BJ (cell line): Measurements from ENCODE around the gene DPYSL3. TPM values are rescaled to one million over a fixed set of nuclear protein-coding genes. Genes with fewer than 3 reads are reported as not detected.

Experiments used
- CTCF ChIA-PET: fragments of 350-600 bp; formaldehyde crosslinking; extraction: SDS; loops from one replicate; lab custom pipeline; 2021; ENCODE audit warnings: antibody characterized with exemption, inconsistent platforms; lab: Yijun Ruan, JAX
- POLR2A ChIA-PET: fragments of 300-600 bp; sonication (Branson Sonifier 250); formaldehyde crosslinking; extraction: SDS; loops from one replicate; lab custom pipeline; 2021; ENCODE audit warnings: antibody characterized with exemption; lab: Charles Lee
- DNase-seq: peaks from one replicate; pipeline ENCODE4 v3.0.0-alpha.2; 2011; ENCODE audit warnings: low read depth
- H3K27me3 ChIP-seq: 2 replicates; pipeline ENCODE4 v1.6.0; 2011; ENCODE audit warnings: low read length; ENCODE audit not compliant: control insufficient read depth, insufficient read depth
- H3K36me3 ChIP-seq: 2 replicates; pipeline ENCODE4 v1.5.1; 2011; ENCODE audit warnings: low read length; ENCODE audit not compliant: control insufficient read depth, insufficient read depth
- H3K4me3 ChIP-seq: 2 replicates; pipeline ENCODE4 v1.5.1; 2011; ENCODE audit warnings: low read depth, mild to moderate bottlenecking, control low read depth, low read length
- CTCF ChIP-seq: IDR thresholded peaks from 2 replicates; pipeline ENCODE4 v1.5.1; 2011; ENCODE audit warnings: low read depth, mild to moderate bottlenecking, control low read depth, inconsistent platforms, low read length, moderate library complexity; ENCODE audit not compliant: insufficient read depth
- polyA plus RNA-seq: library from polyadenylated mRNA; depleted of rRNA; stranded (reverse); fragments of >200 nt; gene quantifications from 2 replicates; pipeline ENCODE4 v1.2.3, GENCODE V29; 2011

The DPYSL3 gene
- polyA plus RNA-seq, 1 experiment, result 49.6 TPM

- H3K36me3 ChIP-seq, result no peaks in the 10 kb centered on the region
- no peak for TF ChIP-seq CTCF
- H3K4me3 ChIP-seq, result no peak overlapping the region
- DNase-seq, result no peak
- POLR2A ChIA-PET, result interaction anchor here (0.8 kb wide), 1 partner anchor 25 kb away, joined by 3 read pairs; no protein-coding TSS in a partner anchor
- H3K27me3 ChIP-seq, result no peaks in the 10 kb centered on the region
- CTCF ChIA-PET, result interaction anchor here (1.2 to 5.0 kb wide), 7 partner anchors 13 to 91 kb away, joined by 3 to 26 read pairs (median 5); no protein-coding TSS in a partner anchor
Measured at GRCh38 chr5:147482706-147483180, 27.1 kb downstream of the DPYSL3 start.

GRCh38 chr5:147481874-147482705, 27.8 kb downstream of the DPYSL3 start:
- ChIA-PET CTCF (interaction anchor here (1.2 to 5.0 kb wide), 6 partner anchors 15 to 90 kb away, joined by 3 to 26 read pairs (median 6); no protein-coding TSS in a partner anchor), POLR2A (interaction anchor here (0.8 kb wide), 1 partner anchor 26 kb away, joined by 3 read pairs; no protein-coding TSS in a partner anchor)
- Histone ChIP-seq H3K36me3 (no peaks in the 10 kb centered on the region), H3K27me3 (no peaks in the 10 kb centered on the region), H3K4me3 (no peak overlapping the region)
- TF ChIP-seq CTCF, result no peak
- no peak for DNase-seq

GRCh38 chr5:147481376-147481775, 28.5 kb downstream of the DPYSL3 start:
- no peak for DNase-seq
- Histone ChIP-seq H3K27me3 (no peaks in the 10 kb centered on the region), H3K36me3 (no peaks in the 10 kb centered on the region), H3K4me3 (no peak overlapping the region)
- TF ChIP-seq CTCF, result no peak
- ChIA-PET POLR2A (no interaction called here), CTCF (interaction anchor here (2.0 to 5.0 kb wide), 4 partner anchors 14 to 78 kb away, joined by 5 to 26 read pairs (median 14); no protein-coding TSS in a partner anchor)

- ChIA-PET POLR2A (no interaction called here), CTCF (interaction anchor here (0.7 to 4.9 kb wide), 4 partner anchors 16 to 261 kb away, joined by 3 to 20 read pairs (median 9); no protein-coding TSS in a partner anchor)
- H3K4me3 ChIP-seq, result no peak overlapping the region
- H3K36me3 ChIP-seq, result no peaks in the 10 kb centered on the region
- DNase-seq, result no peak
- no peak for TF ChIP-seq CTCF
- H3K27me3 ChIP-seq, result no peaks in the 10 kb centered on the region
Measured at GRCh38 chr5:147479949-147480348, 29.9 kb downstream of the DPYSL3 start.

GRCh38 chr5:147479444-147479843, 30.4 kb downstream of the DPYSL3 start:
- Histone ChIP-seq H3K36me3 (no peaks in the 10 kb centered on the region), H3K4me3 (no peak overlapping the region), H3K27me3 (no peaks in the 10 kb centered on the region)
- DNase-seq, result no peak
- no peak for TF ChIP-seq CTCF
- ChIA-PET POLR2A (no interaction called here), CTCF (interaction anchor here (2.2 to 4.9 kb wide), 3 partner anchors 15 to 80 kb away, joined by 9 to 20 read pairs (median 9); no protein-coding TSS in a partner anchor)
